HG03558 (cell line): ENCODE results near the gene XRCC2.
"Not testable (repeated sequence)": the region's sequence is repeated elsewhere in the genome, so short reads cannot be mapped to it uniquely, and the experiment has no call there.

Experiments used
- ATAC-seq: cut with Tn5 transposase; IDR thresholded peaks from one replicate; pipeline ENCODE4 v1.9.1; 2021; ENCODE audit warnings: moderate number of reproducible peaks; ENCODE audit not compliant: unreplicated experiment; ENCODE audit errors: extremely low read depth

Gene XRCC2

GRCh38 chr7:152666078-152666477, 9.9 kb downstream of the XRCC2 start:
- ATAC-seq: no peak

GRCh38 chr7:152664636-152665035, 11.3 kb downstream of the XRCC2 start:
- no peak for ATAC-seq

GRCh38 chr7:152663931-152664330, 12.0 kb downstream of the XRCC2 start:
- ATAC-seq: no peak

DNA sequence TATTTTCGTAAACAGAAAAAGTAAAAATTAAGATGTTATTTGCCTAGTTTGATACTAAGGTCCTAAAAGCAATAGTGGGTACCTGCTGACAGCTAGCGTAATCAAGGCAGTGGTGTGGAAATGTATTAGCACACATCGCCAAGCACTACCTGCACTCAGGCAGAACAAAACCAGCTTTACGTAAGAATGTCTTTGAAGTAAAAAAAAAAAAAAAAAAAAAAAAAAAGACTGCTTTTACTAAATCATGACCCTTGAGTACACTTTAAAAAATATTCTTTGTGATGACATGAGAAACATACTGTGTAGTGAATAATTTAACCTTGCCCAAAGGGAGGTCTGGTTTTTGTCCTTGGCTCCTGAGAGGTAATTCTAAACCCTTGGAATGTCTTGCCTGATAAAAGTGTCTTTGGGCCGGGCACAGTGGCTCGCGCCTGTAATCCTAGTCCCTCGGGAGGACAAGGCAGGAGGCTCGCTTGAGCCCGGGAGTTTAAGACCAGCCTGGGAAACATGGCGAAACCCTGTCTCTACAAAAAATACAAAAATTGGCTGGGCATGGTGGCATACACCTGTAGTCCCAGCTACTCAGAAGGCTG, 12.7 kb downstream of the XRCC2 start:
- ATAC-seq: no peak

DNA sequence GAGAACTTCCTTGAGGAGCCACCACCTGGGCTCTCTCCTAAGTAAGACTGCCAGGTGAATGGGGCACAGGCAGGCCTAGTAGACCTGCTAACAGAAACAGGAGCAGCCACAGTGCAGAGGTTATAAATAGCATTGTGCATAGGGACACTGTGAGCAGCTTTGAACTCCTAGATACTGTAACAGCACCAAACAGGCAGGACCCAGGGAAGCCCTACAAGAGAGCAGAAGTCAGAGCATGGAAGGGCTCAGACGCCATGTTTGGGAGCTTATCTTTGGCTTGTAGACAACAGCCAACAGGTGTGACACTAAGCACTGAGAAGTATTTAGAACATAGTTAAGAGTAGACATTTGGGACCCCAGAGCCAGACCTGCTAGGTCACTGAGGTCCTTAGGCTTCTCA, 14.5 kb downstream of the XRCC2 start:
- no peak for ATAC-seq

DNA sequence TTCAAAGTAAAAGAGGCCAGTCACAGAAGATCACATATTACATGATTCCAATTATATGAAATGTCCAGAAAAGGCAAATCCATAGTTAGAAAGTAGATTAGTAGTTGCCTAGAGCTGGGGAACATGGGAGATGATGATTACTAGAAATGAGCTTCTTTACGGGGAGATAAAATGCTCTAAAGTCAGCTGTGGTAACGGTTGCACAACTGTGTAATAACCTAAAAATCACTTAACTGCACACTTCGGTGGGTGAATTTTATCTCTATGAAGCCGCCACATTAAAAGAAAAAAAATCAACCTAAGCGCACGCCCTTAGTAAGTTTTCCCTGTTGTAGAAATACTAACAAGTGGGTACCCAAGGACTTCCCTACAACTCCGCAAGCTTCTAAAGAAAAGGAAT, 15.9 kb downstream of the XRCC2 start:
- ATAC-seq: no peak

- ATAC-seq: no peak
Measured at GRCh38 chr7:152654971-152655370, 21.0 kb downstream of the XRCC2 start.

GRCh38 chr7:152649220-152649619, 26.7 kb downstream of the XRCC2 start:
- no peak for ATAC-seq

DNA sequence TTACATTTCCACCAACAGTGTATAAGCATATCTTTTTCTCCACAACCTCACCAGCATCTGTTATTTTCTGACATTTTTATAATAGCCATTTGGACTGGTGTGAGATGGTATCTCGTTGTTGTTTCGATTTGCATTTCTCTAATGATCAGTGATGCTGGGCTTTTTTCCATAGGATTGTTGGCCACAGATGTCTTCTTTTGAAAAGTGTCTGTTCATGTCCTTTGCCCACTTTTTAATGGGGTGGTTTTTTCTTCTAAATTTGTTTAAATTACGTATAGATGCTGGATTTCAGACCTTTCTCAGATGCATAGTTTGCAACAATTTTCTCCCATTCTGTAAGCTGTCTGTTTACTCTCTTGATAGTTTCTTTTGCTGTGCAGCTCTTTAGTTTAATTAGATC, 28.9 kb downstream of the XRCC2 start:
- ATAC-seq: no peak

- ATAC-seq: not testable (repeated sequence)
Measured at GRCh38 chr7:152646579-152646978, 29.4 kb downstream of the XRCC2 start.

GRCh38 chr7:152643979-152644559, 31.9 kb downstream of the XRCC2 start:
- no peak for ATAC-seq

DNA sequence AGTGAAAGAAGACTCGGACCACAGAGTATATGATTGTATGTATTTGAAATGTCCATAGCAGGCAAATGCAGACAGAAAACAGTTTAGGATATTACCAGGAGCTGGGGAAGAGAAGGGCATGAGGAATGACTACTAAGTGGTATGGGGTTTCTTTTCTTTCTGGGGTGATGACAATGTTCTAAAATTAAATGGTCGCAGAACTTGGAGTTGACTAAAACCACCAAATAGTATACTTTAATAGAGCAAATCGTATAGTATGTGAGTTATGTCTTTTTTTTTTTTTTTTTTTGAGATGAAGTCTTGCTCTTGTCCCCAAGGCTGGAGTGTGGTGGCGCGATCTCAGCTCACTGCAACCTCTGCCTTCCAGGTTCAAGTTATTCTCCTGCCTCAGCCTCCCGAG, 34.6 kb downstream of the XRCC2 start:
- ATAC-seq: no peak

DNA sequence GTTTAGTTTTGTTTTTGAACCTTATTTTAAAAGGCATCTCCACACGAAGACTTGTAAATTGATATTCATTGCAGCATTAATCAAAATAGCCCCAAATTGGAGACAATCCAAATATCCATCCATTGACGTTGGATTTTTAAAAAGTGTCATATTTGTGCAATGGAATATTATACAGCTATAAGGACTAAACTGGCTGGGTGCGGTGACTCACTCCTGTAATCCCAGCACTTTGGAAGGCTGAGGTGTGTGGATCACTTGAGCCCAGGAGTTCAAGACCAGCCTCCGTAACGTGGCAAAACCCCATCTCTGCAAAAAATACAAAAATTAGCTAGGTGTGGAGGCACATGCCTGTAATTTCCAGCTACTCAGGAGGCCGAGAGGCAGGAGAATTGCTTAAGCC, 35.1 kb downstream of the XRCC2 start:
- no peak for ATAC-seq

DNA sequence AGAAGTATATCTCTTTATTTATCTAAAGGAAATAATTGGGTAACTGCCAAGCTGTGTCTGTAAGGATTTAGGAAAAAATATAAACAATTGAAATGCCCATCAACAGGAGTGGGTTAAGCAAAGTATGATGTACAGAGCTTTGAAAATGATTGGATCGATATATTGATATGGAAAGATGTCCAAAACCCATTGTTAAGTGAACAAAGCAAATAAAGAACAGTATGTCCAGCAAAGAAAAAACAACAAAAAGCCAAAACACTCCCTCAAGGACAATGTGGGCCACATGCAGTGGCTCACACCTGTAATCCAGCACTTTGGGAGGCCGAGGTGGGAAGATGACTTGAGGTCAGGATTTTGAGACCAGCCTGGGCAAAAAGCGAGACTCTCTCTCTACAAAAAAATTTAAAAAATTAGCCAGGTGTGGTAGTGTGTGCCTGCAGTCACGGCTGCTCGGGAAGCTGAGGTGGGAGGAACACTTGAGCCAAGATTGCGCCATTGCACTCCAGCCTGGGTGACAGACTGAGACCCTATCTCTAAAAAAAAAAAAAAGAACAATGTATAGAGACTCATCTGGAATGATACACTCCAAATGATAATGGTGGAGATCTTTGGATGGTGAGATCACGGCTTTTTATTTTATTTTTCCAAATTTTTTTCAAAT, 37.9 kb downstream of the XRCC2 start:
- ATAC-seq: no peak

- no peak for ATAC-seq
Measured at GRCh38 chr7:152637161-152637560, 38.8 kb downstream of the XRCC2 start.

DNA sequence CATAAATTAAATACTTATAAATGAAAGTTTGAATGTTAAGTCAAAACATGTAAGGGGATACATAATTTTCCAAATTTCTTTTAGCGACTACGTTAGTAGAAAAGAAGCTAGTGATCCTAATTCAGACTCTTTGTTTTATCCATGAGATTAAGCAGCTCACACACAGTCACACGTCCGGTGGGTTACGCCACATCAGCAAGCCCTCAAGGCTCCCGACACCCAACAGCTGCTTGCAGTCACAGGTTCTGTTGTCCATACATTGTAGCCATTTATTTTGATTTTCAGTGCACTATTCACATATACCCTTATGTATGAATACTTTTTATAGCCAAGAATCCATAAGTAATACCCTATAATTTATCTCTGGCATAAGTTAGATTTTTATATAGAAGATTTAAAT, 39.5 kb downstream of the XRCC2 start:
- ATAC-seq: no peak

GRCh38 chr7:152633504-152633903, 42.4 kb downstream of the XRCC2 start:
- ATAC-seq: no peak

GRCh38 chr7:152633072-152633471, 42.9 kb downstream of the XRCC2 start:
- ATAC-seq: no peak

GRCh38 chr7:152628772-152629171, 47.2 kb downstream of the XRCC2 start:
- ATAC-seq: not testable (repeated sequence)

DNA sequence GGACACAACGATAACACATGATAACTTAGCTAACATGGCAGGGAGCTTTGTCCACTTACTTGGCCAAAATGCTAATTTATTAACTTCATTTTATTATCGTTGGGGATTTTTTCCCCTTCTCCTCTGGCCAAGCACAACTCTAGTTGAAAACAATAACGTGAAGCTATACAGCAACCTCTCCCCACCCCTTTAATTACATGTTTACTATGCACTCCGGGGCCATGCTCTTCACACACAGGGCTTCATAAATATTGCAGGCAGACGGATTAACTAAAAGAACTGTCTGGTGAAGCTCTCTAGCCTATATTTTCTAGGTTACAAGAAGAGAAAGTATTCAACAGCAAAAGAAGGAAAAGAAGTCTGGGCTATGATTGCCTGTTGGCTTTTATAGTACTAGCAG, 51.7 kb downstream of the XRCC2 start:
- no peak for ATAC-seq

DNA sequence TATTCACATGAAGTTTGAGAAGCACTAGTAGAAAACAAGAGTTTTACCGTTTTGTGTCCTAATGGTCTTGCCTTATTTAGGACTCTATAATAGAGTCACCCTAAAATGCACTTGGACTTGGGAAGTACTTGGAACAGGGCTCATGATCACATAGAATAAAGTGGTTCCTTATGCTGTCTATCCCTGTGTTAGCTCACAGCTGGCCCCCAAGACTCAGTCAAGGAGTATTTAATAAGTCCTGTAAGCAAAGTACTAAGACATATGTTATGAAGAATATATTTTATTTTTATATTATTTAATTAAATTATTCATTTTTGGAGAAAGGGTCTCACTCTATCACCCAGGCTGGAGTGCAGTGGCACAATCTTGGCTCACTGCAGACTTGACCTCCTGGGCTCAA, 54.5 kb downstream of the XRCC2 start:
- no peak for ATAC-seq
